HepG2 (cell line): Measurements from ENCODE around the gene IRF2. TPM values are rescaled to one million over a fixed set of nuclear protein-coding genes. Genes with fewer than 3 reads are reported as not detected.
A peak's percentile ranks its signal among the peaks of the same experiment; 100 is the strongest.
"Not testable (repeated sequence)": the region's sequence is repeated elsewhere in the genome, so short reads cannot be mapped to it uniquely, and the experiment has no call there.

Source experiments
- ATAC-seq: fragments of 200-7000 bp; cut with Tn5 transposase; 3 replicates; pipeline ENCODE4 v1.9.1; 2020; ENCODE audit warnings: mild to moderate bottlenecking, moderate library complexity
- BruUV-seq: library from RNA; stranded (reverse); fragments of 400-500 nt; replicated peaks from 2 replicates; lab custom pipeline; 2021; lab: Mats Ljungman, UMichigan
- CTCF ChIA-PET: fragments of 300-600 bp; formaldehyde crosslinking; extraction: SDS; loops from one replicate; lab custom pipeline; 2021; ENCODE audit warnings: low total read pairs, inconsistent platforms, low intra/inter-chr PET ratio; lab: Yijun Ruan, JAX
- POLR2A ChIA-PET: fragments of 350-600 bp; sonication (Branson Sonifier 250); formaldehyde crosslinking; loops from one replicate; lab custom pipeline; 2020; ENCODE audit warnings: antibody characterized with exemption, inconsistent platforms; lab: Yijun Ruan, JAX
- DNase-seq: peaks from one replicate; pipeline ENCODE4 v3.0.0-alpha.2; 2015; ENCODE audit warnings: low spot score
- FAIRE-seq: peaks from 3 replicates; lab custom pipeline; 2011; peaks lifted over from hg19 to GRCh38; lab: Jason Lieb, UNC
- H2AFZ ChIP-seq: one replicate; pipeline ENCODE4 v1.6.1; 2011; ENCODE audit warnings: low read length, inconsistent platforms
- H3K27ac ChIP-seq: fragments of 300-600 bp; 3 replicates; pipeline ENCODE4 v1.8.0; 2011; ENCODE audit warnings: mixed run types, mild to moderate bottlenecking, mixed read lengths, low read length, inconsistent platforms; ENCODE audit not compliant: insufficient read depth; ENCODE audit errors: extremely low read length
- H3K27me3 ChIP-seq, 2 experiments: fragments of 200-600 bp in 1 of 2; 2 replicates in 1 of 2; 3 replicates in 1 of 2; pipeline versions ENCODE4 v1.6.0 to v1.8.0; 2011; ENCODE audit warnings: low read length in 2 of 2, mild to moderate bottlenecking in 2 of 2, moderate library complexity in 2 of 2, inconsistent platforms in 1 of 2; ENCODE audit not compliant: insufficient read depth in 2 of 2, control insufficient read depth in 1 of 2
- H3K36me3 ChIP-seq, 2 experiments: fragments of 200-600 bp in 1 of 2; replicated peaks in 1 of 2; 2 replicates in 1 of 2; 3 replicates in 1 of 2; pipeline versions ENCODE4 v1.5.1 to v1.8.0; 2011; ENCODE audit warnings: low read length in 2 of 2, inconsistent platforms in 1 of 2; ENCODE audit not compliant: insufficient read depth in 2 of 2, control insufficient read depth in 1 of 2
- H3K4me1 ChIP-seq: 2 replicates; pipeline ENCODE4 v1.5.1; 2012; ENCODE audit warnings: low read length, inconsistent platforms; ENCODE audit not compliant: insufficient read depth
- H3K4me2 ChIP-seq: 2 replicates; pipeline ENCODE4 v1.6.0; 2011; ENCODE audit warnings: low read depth, low read length, inconsistent platforms
- H3K4me3 ChIP-seq, 3 experiments: fragments of 200-600 bp in 1 of 3; sonication (generic), shearing (Covaris generic) in 1 of 3; replicated peaks in 1 of 3; 2 replicates each; pipeline ENCODE4 v1.5.1; 2011 to 2016; ENCODE audit warnings: low read length in 3 of 3, inconsistent platforms in 2 of 3, low read depth in 2 of 3, mild to moderate bottlenecking in 2 of 3, control low read depth in 1 of 3, mixed read lengths in 1 of 3; ENCODE audit not compliant: insufficient read depth in 1 of 3
- H3K79me2 ChIP-seq: one replicate; pipeline ENCODE4 v1.6.1; 2011; ENCODE audit warnings: low read length, inconsistent platforms; ENCODE audit not compliant: insufficient read depth
- H3K9ac ChIP-seq: 2 replicates; pipeline ENCODE4 v1.6.0; 2011; ENCODE audit warnings: mild to moderate bottlenecking, low read depth, low read length, inconsistent platforms; ENCODE audit not compliant: insufficient read depth
- H3K9me3 ChIP-seq: 2 replicates; pipeline ENCODE4 v1.5.1; 2012; ENCODE audit warnings: mild to moderate bottlenecking, low read length
- H4K20me1 ChIP-seq: 2 replicates; pipeline ENCODE4 v1.6.0; 2011; ENCODE audit warnings: inconsistent platforms, mild to moderate bottlenecking, low read length, moderate library complexity; ENCODE audit not compliant: insufficient read depth
- ARID5B ChIP-seq: IDR thresholded peaks from 2 replicates; pipeline ENCODE4 v1.4.0; 2020; ENCODE audit warnings: mild to moderate bottlenecking, missing genetic modification reagents
- MLLT10 ChIP-seq: sonication (generic); formaldehyde crosslinking; IDR thresholded peaks from 2 replicates; pipeline ENCODE4 v1.4.0; 2020; ENCODE audit warnings: missing genetic modification reagents
- ZNF251 ChIP-seq: sonication (generic); formaldehyde crosslinking; IDR thresholded peaks from 2 replicates; pipeline ENCODE4 v1.9.0; 2021; ENCODE audit warnings: mild to moderate bottlenecking, missing genetic modification reagents
- WGBS: methylation state at CpG from one replicate; pipeline ENCODE4 v1.1.6; 2017; ENCODE audit warnings: low lambda C conversion rate; 5-methylcytosine and 5-hydroxymethylcytosine counted together
- in situ Hi-C: cut with HindIII; loops from 2 replicates; pipeline ENCODE4 v1.10.0; 2017; ENCODE audit warnings: low pct_unique_long_range_greater_than_20kb; ENCODE audit not compliant: extremely low pct_ligation_motif_present
- intact Hi-C: fragments of 100-400 bp; cut with micrococcal nuclease; formaldehyde crosslinking; loops from one replicate; pipeline ENCODE4 v1.10.0; 2022; ENCODE audit not compliant: unreplicated experiment
- polyA plus RNA-seq, 8 experiments: library from polyadenylated mRNA; depleted of rRNA in 3 of 8; stranded (reverse) in 7 of 8; unstranded in 1 of 8; fragments of >200 nt; fragmentation: Illumina TruSeq in 4 of 8; extraction: Trizol in 4 of 8; gene quantifications; 2 replicates each; pipeline versions ENCODE4 v1.2.1 to v1.2.3, GENCODE V29; 2011 to 2016; ENCODE audit warnings: low read depth in 4 of 8, missing spikeins in 1 of 8, mixed read lengths in 1 of 8; ENCODE audit not compliant: insufficient read depth in 1 of 8
- total RNA-seq, 5 experiments: library from RNA; depleted of rRNA; stranded (reverse); fragments of >200 nt; fragmentation: Illumina TruSeq; extraction: Trizol; gene quantifications; 2 replicates each; pipeline ENCODE4 v1.2.3, GENCODE V29; 2016; ENCODE audit warnings: low read depth in 1 of 5
- TF ChIP-seq, protein P1 (sequence below): sonication (generic); formaldehyde crosslinking; IDR thresholded peaks from 2 replicates; pipeline ENCODE4 v1.5.1; 2020; ENCODE audit warnings: mild to moderate bottlenecking, missing genetic modification reagents, moderate library complexity

IRF2 gene
- total and polyA plus RNA-seq, 2 of the 13 experiments (the other 11 are each of a cell fraction or from before 2014, with no cell fraction given) = 15.5 to 28.8 TPM

DNA sequence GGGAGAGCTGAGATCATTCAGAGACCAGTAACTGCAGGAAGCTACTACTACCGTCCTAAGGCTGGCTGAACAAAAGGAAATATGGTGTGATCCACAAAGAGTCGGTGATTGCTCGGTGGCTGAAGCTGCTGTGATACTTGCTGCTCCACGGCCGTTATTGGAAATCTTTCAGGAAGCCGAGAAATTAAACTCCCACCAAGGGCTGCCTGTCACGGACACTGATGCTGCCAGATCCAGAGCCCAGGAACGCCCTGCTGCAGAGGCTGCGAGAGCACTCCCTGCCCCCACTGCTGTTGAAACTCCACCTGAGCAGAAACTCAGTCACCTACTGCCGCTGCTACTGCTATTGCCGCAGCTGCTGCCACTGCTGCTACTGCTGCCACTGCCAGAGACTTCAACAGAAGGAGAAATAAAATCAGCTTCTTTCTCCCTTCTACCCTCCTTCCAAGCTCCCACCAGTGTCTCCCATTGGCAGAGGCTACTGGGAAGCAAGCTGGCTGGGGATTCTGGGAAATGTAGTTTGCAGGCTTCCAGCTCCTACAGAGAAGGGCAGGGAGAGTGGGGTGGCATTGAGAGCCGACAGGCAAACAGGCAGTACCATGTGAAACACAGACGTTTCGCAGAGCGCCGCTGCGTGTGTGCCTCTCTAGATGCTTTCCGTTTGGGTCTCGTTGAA lies 130.7 kb downstream of the IRF2 start (continued):
- TF ChIP-seq ZNF251 = no peak
- TF ChIP-seq ARID5B = 0 out of 2 replicates have a peak, but pooled peaks have one; percentile 21
- no peak for TF ChIP-seq MLLT10
- TF ChIP-seq, protein P1, sequence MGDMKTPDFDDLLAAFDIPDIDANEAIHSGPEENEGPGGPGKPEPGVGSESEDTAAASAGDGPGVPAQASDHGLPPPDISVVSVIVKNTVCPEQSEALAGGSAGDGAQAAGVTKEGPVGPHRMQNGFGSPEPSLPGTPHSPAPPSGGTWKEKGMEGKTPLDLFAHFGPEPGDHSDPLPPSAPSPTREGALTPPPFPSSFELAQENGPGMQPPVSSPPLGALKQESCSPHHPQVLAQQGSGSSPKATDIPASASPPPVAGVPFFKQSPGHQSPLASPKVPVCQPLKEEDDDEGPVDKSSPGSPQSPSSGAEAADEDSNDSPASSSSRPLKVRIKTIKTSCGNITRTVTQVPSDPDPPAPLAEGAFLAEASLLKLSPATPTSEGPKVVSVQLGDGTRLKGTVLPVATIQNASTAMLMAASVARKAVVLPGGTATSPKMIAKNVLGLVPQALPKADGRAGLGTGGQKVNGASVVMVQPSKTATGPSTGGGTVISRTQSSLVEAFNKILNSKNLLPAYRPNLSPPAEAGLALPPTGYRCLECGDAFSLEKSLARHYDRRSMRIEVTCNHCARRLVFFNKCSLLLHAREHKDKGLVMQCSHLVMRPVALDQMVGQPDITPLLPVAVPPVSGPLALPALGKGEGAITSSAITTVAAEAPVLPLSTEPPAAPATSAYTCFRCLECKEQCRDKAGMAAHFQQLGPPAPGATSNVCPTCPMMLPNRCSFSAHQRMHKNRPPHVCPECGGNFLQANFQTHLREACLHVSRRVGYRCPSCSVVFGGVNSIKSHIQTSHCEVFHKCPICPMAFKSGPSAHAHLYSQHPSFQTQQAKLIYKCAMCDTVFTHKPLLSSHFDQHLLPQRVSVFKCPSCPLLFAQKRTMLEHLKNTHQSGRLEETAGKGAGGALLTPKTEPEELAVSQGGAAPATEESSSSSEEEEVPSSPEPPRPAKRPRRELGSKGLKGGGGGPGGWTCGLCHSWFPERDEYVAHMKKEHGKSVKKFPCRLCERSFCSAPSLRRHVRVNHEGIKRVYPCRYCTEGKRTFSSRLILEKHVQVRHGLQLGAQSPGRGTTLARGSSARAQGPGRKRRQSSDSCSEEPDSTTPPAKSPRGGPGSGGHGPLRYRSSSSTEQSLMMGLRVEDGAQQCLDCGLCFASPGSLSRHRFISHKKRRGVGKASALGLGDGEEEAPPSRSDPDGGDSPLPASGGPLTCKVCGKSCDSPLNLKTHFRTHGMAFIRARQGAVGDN (CRISPR knock-in tag) = peak; percentile 75

DNA sequence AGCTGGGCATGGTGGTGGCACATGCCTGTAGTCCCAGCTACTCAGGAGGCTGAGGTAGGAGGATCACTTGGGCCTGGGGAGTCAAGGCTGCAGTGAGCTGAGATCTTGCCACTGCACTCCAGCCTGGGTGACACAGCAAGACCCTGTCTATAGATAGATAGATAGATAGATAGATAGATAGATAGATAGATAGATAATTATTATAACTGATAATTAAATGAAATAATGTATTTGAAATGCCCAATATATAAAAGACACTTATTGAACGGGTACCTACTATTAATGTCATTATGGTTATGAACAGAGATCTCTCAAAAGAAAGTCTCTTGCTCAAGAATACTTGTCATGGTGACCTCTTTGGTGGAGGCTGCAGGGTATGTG lies 131.5 kb downstream of the IRF2 start:
- FAIRE-seq, H4K20me1 ChIP-seq, H2AFZ ChIP-seq, H3K27ac ChIP-seq, BruUV-seq, H3K27me3 ChIP-seq, intact Hi-C loops, H3K79me2 ChIP-seq, CTCF ChIA-PET, H3K36me3 ChIP-seq, in situ Hi-C loops, DNase-seq, ATAC-seq: not testable (repeated sequence)
- Histone ChIP-seq H3K9ac (peak overlapping the region; percentile 56; the same call in 1 of the 2 replicates), H3K9me3 (peaks cover 12% of the 10 kb centered on the region), H3K4me3 (peak overlapping the region in 1 of 3 experiments; percentile 85; a peak in 2 of 6 replicates), H3K4me2 (peak overlapping the region; percentile 92), H3K4me1 (peaks cover 54% of the 10 kb centered on the region)
- WGBS = 22% methylated on average over 1 of the region's 1 CpG
- POLR2A ChIA-PET = interaction anchor here (1.4 to 1.5 kb wide), 2 partner anchors 14 to 42 kb away, joined by 4 to 5 read pairs; no protein-coding TSS in a partner anchor
